Dedifferentiated amniotic fluid mesenchymal stem cell (primary cell): ENCODE measurements around the gene NIBAN1.
"Not testable (repeated sequence)": the region's sequence is repeated elsewhere in the genome, so short reads cannot be mapped to it uniquely, and the experiment has no call there.

Experiments
- DNase-seq: peaks from one replicate; pipeline ENCODE4 v3.0.0-alpha.2; 2016; ENCODE audit errors: extremely low spot score

NIBAN1 gene

GRCh38 chr1:184973272-184974055 is 844 bp downstream of the NIBAN1 start:
- peak; percentile 88 for DNase-seq

- no peak for DNase-seq
Observed at GRCh38 chr1:184972315-184973055, 1.8 kb downstream of the NIBAN1 start.

- no peak for DNase-seq
Observed at GRCh38 chr1:184971522-184972265, 2.6 kb downstream of the NIBAN1 start.

- DNase-seq: peak; percentile 55
Observed at GRCh38 chr1:184970691-184971161, 3.6 kb downstream of the NIBAN1 start.

- no peak for DNase-seq
Observed at GRCh38 chr1:184966989-184967388, 7.3 kb downstream of the NIBAN1 start.

GRCh38 chr1:184965944-184966860 is 8.1 kb downstream of the NIBAN1 start:
- peak; percentile 48 for DNase-seq

- DNase-seq: no peak
Observed at GRCh38 chr1:184965439-184965838, 8.9 kb downstream of the NIBAN1 start.

GRCh38 chr1:184959626-184960025 is 14.7 kb downstream of the NIBAN1 start:
- DNase-seq: no peak

- no peak for DNase-seq
Observed at GRCh38 chr1:184958554-184959353, 15.6 kb downstream of the NIBAN1 start.

- not testable (repeated sequence) for DNase-seq
Observed at GRCh38 chr1:184957901-184958300, 16.4 kb downstream of the NIBAN1 start.

- DNase-seq: no peak
Observed at GRCh38 chr1:184956999-184957700, 17.2 kb downstream of the NIBAN1 start.

- no peak for DNase-seq
Observed at GRCh38 chr1:184954232-184954995, 19.9 kb downstream of the NIBAN1 start.

GRCh38 chr1:184953600-184954219 is 20.6 kb downstream of the NIBAN1 start:
- DNase-seq: no peak

- no peak for DNase-seq
Observed at GRCh38 chr1:184952428-184952827, 21.9 kb downstream of the NIBAN1 start.

GRCh38 chr1:184951788-184952187 is 22.5 kb downstream of the NIBAN1 start:
- no peak for DNase-seq

- no peak for DNase-seq
Observed at GRCh38 chr1:184950906-184951305, 23.4 kb downstream of the NIBAN1 start.

GRCh38 chr1:184950227-184950626 is 24.1 kb downstream of the NIBAN1 start:
- DNase-seq: no peak

- no peak for DNase-seq
Observed at GRCh38 chr1:184947497-184948256, 26.6 kb downstream of the NIBAN1 start.
